CD4-positive, CD25-positive, alpha-beta regulatory T cell (primary cell): ENCODE data around the gene RNASE8. TPM values are rescaled to one million over a fixed set of nuclear protein-coding genes. Genes with fewer than 3 reads are reported as not detected.
A peak's percentile ranks its signal among the peaks of the same experiment; 100 is the strongest.

Source experiments
- ATAC-seq, 2 donors: fragments of 150-1000 bp; cut with Tn5 transposase; one replicate each; pipeline ENCODE4 v1.10.0; 2021; ENCODE audit warnings: low read depth in 2 of 2, moderate number of reproducible peaks in 2 of 2, moderate library complexity in 1 of 2
- DNase-seq, 3 donors: peaks; one replicate each; pipeline versions ENCODE4 v3.0.0 to v3.0.0-alpha.2; 2012 to 2022; ENCODE audit warnings: mixed read lengths in 1 of 3
- H3K27ac ChIP-seq: one replicate; pipeline ENCODE4 v1.7.0; 2013; ENCODE audit warnings: mild to moderate bottlenecking, low read length; ENCODE audit not compliant: insufficient read depth, poor library complexity, severe bottlenecking
- H3K27me3 ChIP-seq: one replicate; pipeline ENCODE4 v1.7.0; 2013; ENCODE audit warnings: low read length; ENCODE audit not compliant: control insufficient read depth, insufficient read depth
- H3K36me3 ChIP-seq: one replicate; pipeline ENCODE4 v1.7.0; 2013; ENCODE audit warnings: mild to moderate bottlenecking, low read length, moderate library complexity; ENCODE audit not compliant: control insufficient read depth, insufficient read depth
- H3K4me1 ChIP-seq: 2 replicates; pipeline ENCODE4 v1.7.0; 2013; ENCODE audit warnings: mild to moderate bottlenecking, low read length; ENCODE audit not compliant: insufficient read depth, control insufficient read depth, poor library complexity, severe bottlenecking
- H3K4me3 ChIP-seq: one replicate; pipeline ENCODE4 v1.7.0; 2013; ENCODE audit warnings: low read depth, mild to moderate bottlenecking, low read length, moderate library complexity
- H3K9me3 ChIP-seq, 2 experiments: 1 replicate in 1 of 2; 2 replicates in 1 of 2; pipeline ENCODE4 v1.7.0; 2013; ENCODE audit warnings: low read length in 2 of 2, mild to moderate bottlenecking in 1 of 2, moderate library complexity in 1 of 2; ENCODE audit not compliant: control insufficient read depth in 2 of 2
- H3K27ac Mint-ChIP-seq, 3 donors: one replicate each; pipeline ENCODE4 v1.8.0; 2020 to 2022; ENCODE audit warnings: mild to moderate bottlenecking in 3 of 3, mixed read lengths in 3 of 3, moderate library complexity in 2 of 3
- H3K27me3 Mint-ChIP-seq: one replicate; pipeline ENCODE4 v1.8.0; 2022; ENCODE audit warnings: mild to moderate bottlenecking, mixed read lengths
- H3K36me3 Mint-ChIP-seq: one replicate; pipeline ENCODE4 v1.8.0; 2020; ENCODE audit warnings: mixed read lengths
- H3K4me1 Mint-ChIP-seq, 4 donors: one replicate each; pipeline ENCODE4 v1.8.0; 2020 to 2022; ENCODE audit warnings: mixed read lengths in 4 of 4, mild to moderate bottlenecking in 1 of 4
- H3K4me3 Mint-ChIP-seq, 4 donors: one replicate each; pipeline ENCODE4 v1.8.0; 2020 to 2022; ENCODE audit warnings: mild to moderate bottlenecking in 4 of 4, mixed read lengths in 4 of 4, moderate library complexity in 3 of 4
- H3K9me3 Mint-ChIP-seq, 7 donors: one replicate each; pipeline ENCODE4 v1.8.0; 2020 to 2022; ENCODE audit warnings: mixed read lengths in 7 of 7, mild to moderate bottlenecking in 3 of 7, moderate library complexity in 2 of 7
- polyA plus RNA-seq, 4 donors: library from polyadenylated mRNA; unstranded; fragments of 300-500 nt; fragmentation: Illumina TruSeq; gene quantifications; one replicate each; pipeline ENCODE4 v1.2.3, GENCODE V29; 2021
- total RNA-seq: library from RNA; stranded (reverse); gene quantifications from one replicate; pipeline ENCODE4 v1.2.3, GENCODE V29; 2022

RNASE8 gene
- total and polyA plus RNA-seq, 5 donors from 2014 or later = not detected

DNA sequence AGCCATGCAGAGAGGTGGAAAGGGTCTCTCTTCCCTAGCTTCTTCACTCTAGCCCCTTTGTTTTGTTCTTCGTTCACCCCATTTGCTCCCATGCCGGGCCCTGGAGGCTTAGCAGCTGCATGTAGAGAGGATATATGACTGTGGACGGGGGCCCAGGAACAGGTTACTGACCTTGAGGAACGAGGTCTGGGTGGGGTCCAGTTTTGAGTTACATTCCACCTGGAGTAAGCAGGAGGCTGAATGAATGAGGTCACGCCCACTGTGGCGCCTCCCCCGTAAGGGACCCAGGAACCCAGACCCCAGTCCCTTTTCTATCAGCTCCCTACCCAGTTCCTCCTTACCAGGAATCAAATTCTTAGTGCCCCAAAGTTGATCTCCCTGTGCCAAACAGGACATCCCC lies 39.3 kb upstream of the RNASE8 start:
- no peak overlapping the region for H3K4me3 ChIP-seq
- no peaks in the 10 kb centered on the region for H3K9me3 Mint-ChIP-seq
- no peak overlapping the region for H3K4me3 Mint-ChIP-seq
- H3K27ac Mint-ChIP-seq = no peak overlapping the region
- DNase-seq (no peak), ATAC-seq (no peak)
- peaks cover 6% of the 10 kb centered on the region for H3K27me3 ChIP-seq
- H3K4me1 Mint-ChIP-seq = peaks cover 0 to 15% (median 5%) of the 10 kb centered on the region in 4 donors
- H3K36me3 Mint-ChIP-seq = peaks cover 38% of the 10 kb centered on the region
- H3K9me3 ChIP-seq = no peaks in the 10 kb centered on the region
- peaks cover 9% of the 10 kb centered on the region for H3K36me3 ChIP-seq
- no peak overlapping the region for H3K27ac ChIP-seq
- H3K4me1 ChIP-seq = peaks cover under 1% of the 10 kb centered on the region
- H3K27me3 Mint-ChIP-seq = peaks cover 17% of the 10 kb centered on the region

DNA sequence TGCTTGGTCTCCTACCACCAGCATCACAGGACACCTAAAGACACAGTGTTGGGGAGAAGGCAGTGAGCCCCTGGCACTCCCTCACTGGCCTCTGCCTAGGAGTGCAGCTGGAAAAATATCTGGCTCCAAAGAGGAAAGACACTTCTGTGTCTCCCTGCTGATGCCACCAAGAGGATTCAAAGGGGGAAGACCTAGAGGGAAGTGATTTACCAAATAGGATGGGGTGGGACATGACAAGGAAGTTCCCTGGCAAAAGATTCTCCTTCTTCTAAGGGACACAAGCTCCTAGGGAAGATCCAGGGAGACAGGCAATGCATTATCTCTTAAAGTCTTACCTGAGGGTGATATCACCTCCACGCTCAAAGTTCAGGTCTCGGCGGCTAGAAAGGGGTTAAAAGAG lies 38.8 kb upstream of the RNASE8 start:
- H3K36me3 ChIP-seq = peaks cover 9% of the 10 kb centered on the region
- H3K4me1 ChIP-seq = peaks cover 5% of the 10 kb centered on the region
- DNase-seq = no peak
- Mint-ChIP-seq H3K4me3 (no peak overlapping the region), H3K9me3 (no peaks in the 10 kb centered on the region), H3K4me1 (peaks cover 0 to 20% (median 6%) of the 10 kb centered on the region in 4 donors), H3K27me3 (peaks cover 18% of the 10 kb centered on the region), H3K27ac (no peak overlapping the region), H3K36me3 (peaks cover 38% of the 10 kb centered on the region)
- ATAC-seq = no peak
- peaks cover 6% of the 10 kb centered on the region for H3K27me3 ChIP-seq
- H3K9me3 ChIP-seq = no peaks in the 10 kb centered on the region
- H3K4me3 ChIP-seq = no peak overlapping the region
- H3K27ac ChIP-seq = no peak overlapping the region

DNA sequence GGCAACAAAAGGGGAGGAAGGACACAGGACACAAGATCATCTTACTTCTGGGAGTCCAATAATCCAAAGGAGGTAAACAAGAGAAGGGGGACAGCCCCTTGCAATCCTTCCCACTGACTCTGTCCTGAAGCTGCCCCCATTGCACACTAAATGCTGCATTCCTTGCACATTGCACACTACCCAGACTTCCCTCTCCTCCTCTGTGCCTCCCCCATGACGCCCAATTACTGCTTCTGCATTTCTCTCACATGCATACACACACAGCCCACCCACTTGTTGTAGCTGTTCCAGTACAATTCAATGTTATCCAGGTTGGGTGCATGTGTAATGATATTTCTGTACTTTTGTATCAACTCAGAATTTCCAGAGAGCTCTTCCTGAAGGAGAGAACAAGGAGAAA lies 38.3 kb upstream of the RNASE8 start:
- Mint-ChIP-seq H3K36me3 (peaks cover 38% of the 10 kb centered on the region), H3K27ac (no peak overlapping the region), H3K4me1 (peaks cover 0 to 26% (median 11%) of the 10 kb centered on the region in 4 donors), H3K4me3 (no peak overlapping the region), H3K9me3 (no peaks in the 10 kb centered on the region), H3K27me3 (peaks cover 22% of the 10 kb centered on the region)
- Histone ChIP-seq H3K4me1 (peaks cover 11% of the 10 kb centered on the region), H3K4me3 (no peak overlapping the region), H3K36me3 (peaks cover 9% of the 10 kb centered on the region), H3K27me3 (peaks cover 3% of the 10 kb centered on the region), H3K27ac (no peak overlapping the region), H3K9me3 (no peaks in the 10 kb centered on the region)
- ATAC-seq (no peak), DNase-seq (no peak)

DNA sequence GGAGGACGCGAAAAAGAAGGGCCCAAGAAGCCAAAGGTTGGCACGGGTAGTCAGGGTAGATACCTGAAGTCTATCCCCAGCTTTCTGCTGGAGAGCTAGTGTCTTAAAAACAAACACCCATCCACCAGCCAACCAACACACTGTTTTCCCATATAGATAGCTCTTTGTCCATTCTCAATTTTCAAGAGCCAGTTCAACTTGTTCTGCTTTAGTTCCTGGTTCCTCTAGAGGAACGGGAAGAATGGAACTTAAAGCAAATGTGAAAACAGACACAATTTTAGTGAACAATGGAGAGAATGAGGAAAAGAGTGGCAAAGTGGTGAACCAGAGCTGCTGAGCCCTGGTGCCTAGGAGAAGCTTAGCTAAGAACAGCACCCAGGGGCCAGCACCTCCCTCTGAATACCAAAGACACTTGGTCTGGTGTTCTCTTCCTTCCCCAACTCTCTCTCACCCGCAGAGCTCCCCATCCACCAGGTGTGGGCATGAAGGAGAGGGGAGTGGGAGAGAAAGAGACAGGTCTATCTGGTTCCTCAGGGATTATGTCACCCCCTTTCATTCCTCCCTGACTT lies 36.6 kb upstream of the RNASE8 start:
- ATAC-seq (no peak), DNase-seq (no peak)
- H3K4me3 ChIP-seq = no peak overlapping the region
- no peak overlapping the region for H3K27ac ChIP-seq
- Mint-ChIP-seq H3K4me1 (peaks cover 0 to 28% (median 12%) of the 10 kb centered on the region in 4 donors), H3K9me3 (no peaks in the 10 kb centered on the region), H3K36me3 (peaks cover 38% of the 10 kb centered on the region), H3K27ac (peak overlapping the region in 1 of 3 donors; percentile 1), H3K4me3 (peak overlapping the region in 2 of 4 donors; percentile 58 to 75), H3K27me3 (peaks cover 21% of the 10 kb centered on the region)
- H3K36me3 ChIP-seq = peaks cover 9% of the 10 kb centered on the region
- peaks cover 3% of the 10 kb centered on the region for H3K27me3 ChIP-seq
- peaks cover 20% of the 10 kb centered on the region for H3K4me1 ChIP-seq
- no peaks in the 10 kb centered on the region for H3K9me3 ChIP-seq

DNA sequence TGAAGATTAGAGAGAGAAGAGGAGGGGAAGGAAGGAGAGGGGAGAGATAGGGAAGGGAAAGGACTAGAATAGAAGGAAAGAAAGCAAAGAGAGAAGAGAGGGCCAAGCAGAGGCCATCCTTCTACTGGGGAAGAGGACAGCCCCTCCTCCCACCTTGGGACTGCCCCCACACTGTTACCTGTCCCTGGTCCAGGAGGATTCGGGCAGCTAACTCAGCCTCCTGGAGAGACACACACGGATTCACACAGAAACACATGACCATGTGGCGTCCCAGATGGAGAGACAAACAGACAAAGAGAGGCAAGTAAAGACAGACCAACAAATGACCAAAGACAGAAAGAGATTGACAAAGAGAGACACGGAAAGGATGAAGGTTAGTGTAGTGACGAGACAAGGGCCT lies 34.9 kb upstream of the RNASE8 start:
- Mint-ChIP-seq H3K9me3 (no peaks in the 10 kb centered on the region), H3K4me3 (peak overlapping the region; percentile 61 to 86 (median 74)), H3K27ac (peak overlapping the region in 1 of 3 donors; percentile 31), H3K36me3 (peaks cover 29% of the 10 kb centered on the region), H3K27me3 (peaks cover 21% of the 10 kb centered on the region), H3K4me1 (peaks cover 0 to 32% (median 12%) of the 10 kb centered on the region in 4 donors)
- Histone ChIP-seq H3K9me3 (no peaks in the 10 kb centered on the region), H3K27me3 (peaks cover 3% of the 10 kb centered on the region), H3K27ac (no peak overlapping the region), H3K4me1 (peaks cover 20% of the 10 kb centered on the region), H3K4me3 (no peak overlapping the region), H3K36me3 (peaks cover 9% of the 10 kb centered on the region)
- ATAC-seq (no peak), DNase-seq (no peak)

DNA sequence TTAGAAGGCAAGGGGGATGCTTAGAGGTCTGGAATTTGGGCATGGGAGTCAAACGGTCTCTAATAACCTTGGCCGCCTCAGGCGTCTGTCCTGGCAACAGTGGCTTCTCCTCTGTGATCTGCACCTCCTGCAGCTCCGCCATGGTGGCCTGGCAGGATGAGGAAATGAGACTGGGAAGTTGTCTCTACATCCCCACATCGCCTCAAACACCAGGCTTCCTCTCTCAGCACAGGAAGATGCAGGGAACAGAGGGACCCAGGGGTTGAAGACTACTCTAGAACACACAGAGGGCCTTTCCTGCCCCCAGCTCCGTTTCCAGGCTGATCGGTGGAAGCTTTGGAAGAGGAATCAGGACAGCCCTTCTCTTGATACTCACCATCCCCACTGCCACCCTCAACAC lies 34.4 kb upstream of the RNASE8 start:
- Histone ChIP-seq H3K9me3 (no peaks in the 10 kb centered on the region), H3K4me3 (no peak overlapping the region), H3K27ac (no peak overlapping the region), H3K36me3 (peaks cover 6% of the 10 kb centered on the region), H3K27me3 (peaks cover 3% of the 10 kb centered on the region), H3K4me1 (peaks cover 20% of the 10 kb centered on the region)
- peaks cover 29% of the 10 kb centered on the region for H3K36me3 Mint-ChIP-seq
- no peak for ATAC-seq
- H3K9me3 Mint-ChIP-seq = no peaks in the 10 kb centered on the region
- H3K27ac Mint-ChIP-seq = peak overlapping the region in 2 of 3 donors; percentile 31 to 72
- H3K4me1 Mint-ChIP-seq = peaks cover 0 to 32% (median 12%) of the 10 kb centered on the region in 4 donors
- DNase-seq = no peak
- H3K4me3 Mint-ChIP-seq = peak overlapping the region; percentile 65 to 94 (median 84)
- H3K27me3 Mint-ChIP-seq = peaks cover 21% of the 10 kb centered on the region

DNA sequence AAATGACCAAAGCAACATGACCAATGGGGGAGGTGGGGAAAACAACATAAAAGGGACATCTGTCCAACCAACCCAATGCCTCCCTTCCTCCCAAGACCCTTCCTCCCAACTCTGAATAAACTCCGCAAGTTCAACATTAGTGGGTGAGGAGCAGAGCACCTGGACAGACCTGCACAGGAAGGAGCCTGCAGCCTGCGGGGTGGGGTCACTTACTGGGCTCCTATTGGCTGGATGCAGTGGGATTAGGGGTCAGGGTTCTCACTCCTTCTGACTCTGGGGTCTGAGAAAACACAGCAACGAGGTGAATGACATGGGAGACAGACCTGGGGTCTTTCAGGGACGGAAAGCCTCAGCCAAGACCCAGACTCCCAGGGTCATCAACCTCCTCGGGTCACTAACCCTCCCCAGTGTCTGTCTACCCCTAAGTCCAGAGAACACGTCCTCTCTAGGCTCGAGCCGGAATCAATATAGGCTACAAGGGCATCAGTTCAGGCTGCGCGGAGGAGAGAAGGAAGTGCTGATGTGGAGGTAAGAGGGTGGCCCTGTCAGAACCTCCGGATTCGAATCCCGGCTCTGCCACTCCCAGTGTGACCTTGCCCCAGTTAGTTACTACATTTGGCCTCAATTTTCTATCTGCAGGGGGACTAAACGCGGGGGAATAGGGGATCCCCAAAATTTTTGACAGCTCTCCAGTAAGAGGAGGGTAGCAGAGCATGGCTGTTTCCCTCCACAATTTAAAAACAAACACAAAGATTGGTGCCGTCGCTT lies 33.6 kb upstream of the RNASE8 start:
- ATAC-seq (no peak), DNase-seq (peak in 1 of 3 donors; percentile 12)
- no peaks in the 10 kb centered on the region for H3K9me3 ChIP-seq
- H3K4me3 ChIP-seq = peak overlapping the region; percentile 74
- peaks cover 26% of the 10 kb centered on the region for H3K36me3 Mint-ChIP-seq
- H3K27ac Mint-ChIP-seq = peak overlapping the region in 2 of 3 donors; percentile 78 to 89
- peak overlapping the region; percentile 82 to 94 (median 90) for H3K4me3 Mint-ChIP-seq
- peaks cover 3% of the 10 kb centered on the region for H3K27me3 ChIP-seq
- H3K9me3 Mint-ChIP-seq = no peaks in the 10 kb centered on the region
- H3K27ac ChIP-seq = peak overlapping the region; percentile 14
- peaks cover 0 to 32% (median 12%) of the 10 kb centered on the region in 4 donors for H3K4me1 Mint-ChIP-seq
- peaks cover 21% of the 10 kb centered on the region for H3K27me3 Mint-ChIP-seq
- H3K4me1 ChIP-seq = peaks cover 20% of the 10 kb centered on the region
- H3K36me3 ChIP-seq = peaks cover 6% of the 10 kb centered on the region
